ENCODE results near the gene REC8. TPM values are rescaled to one million over a fixed set of nuclear protein-coding genes. Genes with fewer than 3 reads are reported as not detected.
A peak's percentile ranks its signal among the peaks of the same experiment; 100 is the strongest.

The REC8 gene
- total and polyA plus RNA-seq, 2 of the 13 experiments (the other 11 are each of a cell fraction or from before 2014, with no cell fraction given) = 3.4 to 14.7 TPM

DNA sequence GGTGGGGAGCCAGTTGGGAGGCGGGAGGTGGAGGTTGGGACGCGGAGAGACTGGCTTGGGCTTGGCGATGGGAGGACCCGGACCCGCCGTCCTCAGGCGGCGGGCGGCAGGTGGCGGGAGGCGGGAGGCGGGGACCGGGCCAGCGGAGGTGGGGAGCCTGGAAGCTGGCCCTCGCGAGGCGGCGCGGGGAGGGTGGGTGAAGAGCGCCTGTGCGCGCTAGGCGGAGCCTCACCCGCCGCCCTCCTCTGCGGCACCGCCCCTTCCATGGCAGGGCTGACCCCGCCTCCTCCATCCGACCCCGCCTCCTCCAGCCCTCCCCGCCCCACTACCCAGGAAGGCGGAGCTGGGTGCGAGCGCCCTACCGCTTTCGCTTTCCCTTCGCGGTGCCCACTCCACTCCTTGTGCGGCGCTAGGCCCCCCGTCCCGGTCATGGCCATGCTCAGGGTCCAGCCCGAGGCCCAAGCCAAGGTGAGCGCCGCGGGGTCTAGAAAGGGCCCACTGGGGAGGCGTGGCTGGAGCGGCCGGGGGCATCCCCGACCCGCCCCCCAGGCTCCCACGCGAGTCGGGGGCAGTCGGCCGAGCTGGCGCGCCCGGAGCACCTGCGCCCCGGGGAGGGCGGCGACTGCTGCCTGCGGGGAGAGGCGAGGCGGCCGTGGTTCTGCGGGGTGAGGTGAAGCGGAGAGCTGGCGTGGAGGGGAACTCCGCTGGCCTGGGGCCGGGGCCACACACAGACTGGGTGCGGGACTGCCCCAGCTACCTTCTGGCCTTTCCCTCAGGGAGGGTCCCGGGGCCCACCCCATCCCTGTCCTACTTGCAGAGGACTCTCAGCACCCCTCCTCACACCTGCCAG, 35.8 kb upstream of the REC8 start, which contains the start of gene PSME1 (continued):
- no peak for TF ChIP-seq ZNF790 (CRISPR knock-in tag; IDR thresholded peaks at IDR 0.05; ENCODE audit: borderline replicate concordance)
- TF ChIP-seq ZNF605 (CRISPR knock-in tag; IDR thresholded peaks at IDR 0.05) = peak; percentile 89
- TF ChIP-seq, protein P1, sequence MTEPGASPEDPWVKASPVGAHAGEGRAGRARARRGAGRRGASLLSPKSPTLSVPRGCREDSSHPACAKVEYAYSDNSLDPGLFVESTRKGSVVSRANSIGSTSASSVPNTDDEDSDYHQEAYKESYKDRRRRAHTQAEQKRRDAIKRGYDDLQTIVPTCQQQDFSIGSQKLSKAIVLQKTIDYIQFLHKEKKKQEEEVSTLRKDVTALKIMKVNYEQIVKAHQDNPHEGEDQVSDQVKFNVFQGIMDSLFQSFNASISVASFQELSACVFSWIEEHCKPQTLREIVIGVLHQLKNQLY (CRISPR knock-in tag; IDR thresholded peaks at IDR 0.05) = peak; percentile 61; the same call in 1 of the 2 replicates
- no peak for TF ChIP-seq JDP2 (CRISPR knock-in tag; IDR thresholded peaks at IDR 0.05; ENCODE audit: borderline replicate concordance)
- TF ChIP-seq HNRNPH1 (optimal IDR thresholded peaks at IDR 0.05; ENCODE audit: low read depth, low read length) = no peak
- peak; percentile 86 for TF ChIP-seq POLR2AphosphoS5 (IDR thresholded peaks at IDR 0.05; ENCODE audit: low read depth, low read length)
- TF ChIP-seq TRIM24 (CRISPR knock-in tag; IDR thresholded peaks at IDR 0.05) = no peak
- TF ChIP-seq YY1 (IDR thresholded peaks at IDR 0.05; ENCODE audit: insufficient read depth, insufficient replicate concordance, low read depth, low read length) = peak; percentile 81
- no peak for TF ChIP-seq NRL (CRISPR knock-in tag; IDR thresholded peaks at IDR 0.05; ENCODE audit: borderline replicate concordance)
- TF ChIP-seq DNMT3B (CRISPR knock-in tag; conservative IDR thresholded peaks at IDR 0.05) = no peak; the same call in 1 of the 2 replicates
- TF ChIP-seq ZNF331 (CRISPR knock-in tag; IDR thresholded peaks at IDR 0.05) = peak; percentile 93
- no peak for TF ChIP-seq U2AF2 (IDR thresholded peaks at IDR 0.05; ENCODE audit: low read depth, low read length)
- 0 out of 2 replicates have a peak, but pooled peaks have one; percentile 47 for TF ChIP-seq DPF2 (CRISPR knock-in tag; IDR thresholded peaks at IDR 0.05; ENCODE audit: borderline replicate concordance, low read depth)
- TF ChIP-seq SAFB2 (CRISPR knock-in tag; IDR thresholded peaks at IDR 0.05; ENCODE audit: borderline replicate concordance, low read depth) = no peak; the same call in none of the 2 replicates
- peak; percentile 72; the same call in 1 of the 2 replicates for TF ChIP-seq DMTF1 (CRISPR knock-in tag; IDR thresholded peaks at IDR 0.05)
- TF ChIP-seq ZNF615 (CRISPR knock-in tag; IDR thresholded peaks at IDR 0.05; ENCODE audit: borderline replicate concordance) = no peak
- TF ChIP-seq ZZZ3 (CRISPR knock-in tag; IDR thresholded peaks at IDR 0.05; ENCODE audit: borderline replicate concordance) = no peak; the same call in 1 of the 2 replicates
- no peak for TF ChIP-seq ZNF496 (CRISPR knock-in tag; IDR thresholded peaks at IDR 0.05; ENCODE audit: insufficient replicate concordance)
- TF ChIP-seq SNAI1 (CRISPR knock-in tag; IDR thresholded peaks at IDR 0.05; ENCODE audit: borderline replicate concordance) = no peak
- TF ChIP-seq MIER3 (CRISPR knock-in tag; IDR thresholded peaks at IDR 0.05; ENCODE audit: borderline replicate concordance) = no peak; the same call in 1 of the 2 replicates
- no peak for TF ChIP-seq THAP7 (CRISPR knock-in tag; IDR thresholded peaks at IDR 0.05)
- TF ChIP-seq ZBTB20 (CRISPR knock-in tag; IDR thresholded peaks at IDR 0.05; ENCODE audit: borderline replicate concordance, low read depth) = 0 out of 2 replicates have a peak, but pooled peaks have one; percentile 35
- TF ChIP-seq ZSCAN25 (CRISPR knock-in tag; IDR thresholded peaks at IDR 0.05) = peak; percentile 94
- TF ChIP-seq PAWR (CRISPR knock-in tag; IDR thresholded peaks at IDR 0.05; ENCODE audit: borderline replicate concordance) = no peak

Measured in HepG2 (cell line).